HepG2 (cell line): Measurements from ENCODE around the gene GDAP1L1. TPM values are rescaled to one million over a fixed set of nuclear protein-coding genes. Genes with fewer than 3 reads are reported as not detected.

ENCODE experiments used
- ATAC-seq: fragments of 200-7000 bp; cut with Tn5 transposase; 3 replicates; pipeline ENCODE4 v1.9.1; 2020; ENCODE audit warnings: mild to moderate bottlenecking, moderate library complexity
- BruUV-seq: library from RNA; stranded (reverse); fragments of 400-500 nt; replicated peaks from 2 replicates; lab custom pipeline; 2021; lab: Mats Ljungman, UMichigan
- CTCF ChIA-PET: fragments of 300-600 bp; formaldehyde crosslinking; extraction: SDS; loops from one replicate; lab custom pipeline; 2021; ENCODE audit warnings: low total read pairs, inconsistent platforms, low intra/inter-chr PET ratio; lab: Yijun Ruan, JAX
- POLR2A ChIA-PET: fragments of 350-600 bp; sonication (Branson Sonifier 250); formaldehyde crosslinking; loops from one replicate; lab custom pipeline; 2020; ENCODE audit warnings: antibody characterized with exemption, inconsistent platforms; lab: Yijun Ruan, JAX
- DNase-seq: peaks from one replicate; pipeline ENCODE4 v3.0.0-alpha.2; 2015; ENCODE audit warnings: low spot score
- FAIRE-seq: peaks from 3 replicates; lab custom pipeline; 2011; peaks lifted over from hg19 to GRCh38; lab: Jason Lieb, UNC
- H2AFZ ChIP-seq: one replicate; pipeline ENCODE4 v1.6.1; 2011; ENCODE audit warnings: low read length, inconsistent platforms
- H3K27ac ChIP-seq: fragments of 300-600 bp; 3 replicates; pipeline ENCODE4 v1.8.0; 2011; ENCODE audit warnings: mixed run types, mild to moderate bottlenecking, mixed read lengths, low read length, inconsistent platforms; ENCODE audit not compliant: insufficient read depth; ENCODE audit errors: extremely low read length
- H3K27me3 ChIP-seq, 2 experiments: fragments of 200-600 bp in 1 of 2; 2 replicates in 1 of 2; 3 replicates in 1 of 2; pipeline versions ENCODE4 v1.6.0 to v1.8.0; 2011; ENCODE audit warnings: low read length in 2 of 2, mild to moderate bottlenecking in 2 of 2, moderate library complexity in 2 of 2, inconsistent platforms in 1 of 2; ENCODE audit not compliant: insufficient read depth in 2 of 2, control insufficient read depth in 1 of 2
- H3K36me3 ChIP-seq, 2 experiments: fragments of 200-600 bp in 1 of 2; replicated peaks in 1 of 2; 2 replicates in 1 of 2; 3 replicates in 1 of 2; pipeline versions ENCODE4 v1.5.1 to v1.8.0; 2011; ENCODE audit warnings: low read length in 2 of 2, inconsistent platforms in 1 of 2; ENCODE audit not compliant: insufficient read depth in 2 of 2, control insufficient read depth in 1 of 2
- H3K4me1 ChIP-seq: 2 replicates; pipeline ENCODE4 v1.5.1; 2012; ENCODE audit warnings: low read length, inconsistent platforms; ENCODE audit not compliant: insufficient read depth
- H3K4me2 ChIP-seq: 2 replicates; pipeline ENCODE4 v1.6.0; 2011; ENCODE audit warnings: low read depth, low read length, inconsistent platforms
- H3K4me3 ChIP-seq, 3 experiments: fragments of 200-600 bp in 1 of 3; sonication (generic), shearing (Covaris generic) in 1 of 3; replicated peaks in 1 of 3; 2 replicates each; pipeline ENCODE4 v1.5.1; 2011 to 2016; ENCODE audit warnings: low read length in 3 of 3, inconsistent platforms in 2 of 3, low read depth in 2 of 3, mild to moderate bottlenecking in 2 of 3, control low read depth in 1 of 3, mixed read lengths in 1 of 3; ENCODE audit not compliant: insufficient read depth in 1 of 3
- H3K79me2 ChIP-seq: one replicate; pipeline ENCODE4 v1.6.1; 2011; ENCODE audit warnings: low read length, inconsistent platforms; ENCODE audit not compliant: insufficient read depth
- H3K9ac ChIP-seq: 2 replicates; pipeline ENCODE4 v1.6.0; 2011; ENCODE audit warnings: mild to moderate bottlenecking, low read depth, low read length, inconsistent platforms; ENCODE audit not compliant: insufficient read depth
- H3K9me3 ChIP-seq: 2 replicates; pipeline ENCODE4 v1.5.1; 2012; ENCODE audit warnings: mild to moderate bottlenecking, low read length
- H4K20me1 ChIP-seq: 2 replicates; pipeline ENCODE4 v1.6.0; 2011; ENCODE audit warnings: inconsistent platforms, mild to moderate bottlenecking, low read length, moderate library complexity; ENCODE audit not compliant: insufficient read depth
- CENPX ChIP-seq: sonication (generic); formaldehyde crosslinking; IDR thresholded peaks from 2 replicates; pipeline ENCODE4 v1.9.0; 2021; ENCODE audit warnings: mild to moderate bottlenecking, missing genetic modification reagents, moderate library complexity
- FOXP4 ChIP-seq: sonication (generic); formaldehyde crosslinking; IDR thresholded peaks from 2 replicates; pipeline ENCODE4 v1.4.0; 2020; ENCODE audit warnings: missing genetic modification reagents
- GTF2F1 ChIP-seq: fragments of 150-350 bp; IDR thresholded peaks from 2 replicates; pipeline ENCODE4 v1.6.1; 2014; ENCODE audit warnings: low read length
- KLF11 ChIP-seq: IDR thresholded peaks from 2 replicates; pipeline ENCODE4 v1.6.1; 2016; ENCODE audit warnings: missing compliant biosample characterization
- PAF1 ChIP-seq: IDR thresholded peaks from 2 replicates; pipeline ENCODE4 v1.6.1; 2016; ENCODE audit warnings: missing genetic modification reagents, missing compliant biosample characterization
- ZNF10 ChIP-seq: sonication (generic); formaldehyde crosslinking; IDR thresholded peaks from 2 replicates; pipeline ENCODE4 v1.4.0; 2020; ENCODE audit warnings: mild to moderate bottlenecking, low read depth, missing genetic modification reagents, borderline replicate concordance
- ZNF17 ChIP-seq: sonication (generic); formaldehyde crosslinking; IDR thresholded peaks from 2 replicates; pipeline ENCODE4 v1.5.0; 2020; ENCODE audit warnings: mild to moderate bottlenecking, missing genetic modification reagents
- ZNF556 ChIP-seq: sonication (generic); formaldehyde crosslinking; IDR thresholded peaks from 2 replicates; pipeline ENCODE4 v1.4.0; 2020; ENCODE audit warnings: mild to moderate bottlenecking, missing genetic modification reagents, borderline replicate concordance
- ZNF562 ChIP-seq: sonication (generic); formaldehyde crosslinking; IDR thresholded peaks from 2 replicates; pipeline ENCODE4 v1.8.0; 2022; ENCODE audit warnings: missing genetic modification reagents, borderline replicate concordance
- WGBS: methylation state at CpG from one replicate; pipeline ENCODE4 v1.1.6; 2017; ENCODE audit warnings: low lambda C conversion rate; 5-methylcytosine and 5-hydroxymethylcytosine counted together
- in situ Hi-C: cut with HindIII; loops from 2 replicates; pipeline ENCODE4 v1.10.0; 2017; ENCODE audit warnings: low pct_unique_long_range_greater_than_20kb; ENCODE audit not compliant: extremely low pct_ligation_motif_present
- intact Hi-C: fragments of 100-400 bp; cut with micrococcal nuclease; formaldehyde crosslinking; loops from one replicate; pipeline ENCODE4 v1.10.0; 2022; ENCODE audit not compliant: unreplicated experiment
- polyA plus RNA-seq, 8 experiments: library from polyadenylated mRNA; depleted of rRNA in 3 of 8; stranded (reverse) in 7 of 8; unstranded in 1 of 8; fragments of >200 nt; fragmentation: Illumina TruSeq in 4 of 8; extraction: Trizol in 4 of 8; gene quantifications; 2 replicates each; pipeline versions ENCODE4 v1.2.1 to v1.2.3, GENCODE V29; 2011 to 2016; ENCODE audit warnings: low read depth in 4 of 8, missing spikeins in 1 of 8, mixed read lengths in 1 of 8; ENCODE audit not compliant: insufficient read depth in 1 of 8
- total RNA-seq, 5 experiments: library from RNA; depleted of rRNA; stranded (reverse); fragments of >200 nt; fragmentation: Illumina TruSeq; extraction: Trizol; gene quantifications; 2 replicates each; pipeline ENCODE4 v1.2.3, GENCODE V29; 2016; ENCODE audit warnings: low read depth in 1 of 5
- TF ChIP-seq, protein P1 (sequence below): sonication (generic); formaldehyde crosslinking; IDR thresholded peaks from 2 replicates; pipeline ENCODE4 v1.4.0; 2020; ENCODE audit warnings: missing genetic modification reagents

GDAP1L1 gene
- total and polyA plus RNA-seq, 2 of the 13 experiments (the other 11 are each of a cell fraction or from before 2014, with no cell fraction given), result 0.04 TPM; not detected in 1

GRCh38 chr20:44245977-44246376, 1.1 kb upstream of the GDAP1L1 start:
- no peak overlapping the region for H2AFZ ChIP-seq
- no peaks in the 10 kb centered on the region for H4K20me1 ChIP-seq
- no peak overlapping the region for H3K4me3 ChIP-seq
- H3K9me3 ChIP-seq, result no peaks in the 10 kb centered on the region
- no peaks in the 10 kb centered on the region for H3K36me3 ChIP-seq
- ATAC-seq (no peak), DNase-seq (no peak), FAIRE-seq (no peak)
- H3K27ac ChIP-seq, result no peak overlapping the region
- in situ Hi-C loops, result no loop called here
- H3K9ac ChIP-seq, result no peak overlapping the region
- TF ChIP-seq KLF11 (CRISPR knock-in tag) (no peak), FOXP4 (no peak), ZNF17 (CRISPR knock-in tag) (no peak), ZNF10 (CRISPR knock-in tag) (no peak), CENPX (CRISPR knock-in tag) (no peak), ZNF556 (no peak), PAF1 (CRISPR knock-in tag) (no peak), ZNF562 (CRISPR knock-in tag) (no peak), GTF2F1 (no peak)
- TF ChIP-seq, protein P1, sequence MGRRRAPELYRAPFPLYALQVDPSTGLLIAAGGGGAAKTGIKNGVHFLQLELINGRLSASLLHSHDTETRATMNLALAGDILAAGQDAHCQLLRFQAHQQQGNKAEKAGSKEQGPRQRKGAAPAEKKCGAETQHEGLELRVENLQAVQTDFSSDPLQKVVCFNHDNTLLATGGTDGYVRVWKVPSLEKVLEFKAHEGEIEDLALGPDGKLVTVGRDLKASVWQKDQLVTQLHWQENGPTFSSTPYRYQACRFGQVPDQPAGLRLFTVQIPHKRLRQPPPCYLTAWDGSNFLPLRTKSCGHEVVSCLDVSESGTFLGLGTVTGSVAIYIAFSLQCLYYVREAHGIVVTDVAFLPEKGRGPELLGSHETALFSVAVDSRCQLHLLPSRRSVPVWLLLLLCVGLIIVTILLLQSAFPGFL (CRISPR knock-in tag), result no peak
- WGBS, result 39% methylated on average over 4 of the region's 4 CpGs
- intact Hi-C loops, result no loop called here
- POLR2A ChIA-PET, result no interaction called here
- no TSS peak for BruUV-seq
- no peaks in the 10 kb centered on the region for H3K79me2 ChIP-seq
- no peak overlapping the region for H3K4me2 ChIP-seq
- no peaks in the 10 kb centered on the region; a peak in 3 of 5 replicates for H3K27me3 ChIP-seq
- CTCF ChIA-PET, result no interaction called here
- no peaks in the 10 kb centered on the region for H3K4me1 ChIP-seq
